Epidermal melanocyte (primary cell): ENCODE results near the gene CHIT1.

Experiments
- DNase-seq: peaks from one replicate; pipeline ENCODE4 v3.0.0; 2011; ENCODE audit warnings: low spot score; ENCODE audit not compliant: insufficient read length

The CHIT1 gene

GRCh38 chr1:203229471-203230135 is at the start of gene CHIT1:
CHIT1 (minus strand) TSS chr1:203229673; CDS start chr1:203229636, 37 bp downstream.
- no peak for DNase-seq

DNA sequence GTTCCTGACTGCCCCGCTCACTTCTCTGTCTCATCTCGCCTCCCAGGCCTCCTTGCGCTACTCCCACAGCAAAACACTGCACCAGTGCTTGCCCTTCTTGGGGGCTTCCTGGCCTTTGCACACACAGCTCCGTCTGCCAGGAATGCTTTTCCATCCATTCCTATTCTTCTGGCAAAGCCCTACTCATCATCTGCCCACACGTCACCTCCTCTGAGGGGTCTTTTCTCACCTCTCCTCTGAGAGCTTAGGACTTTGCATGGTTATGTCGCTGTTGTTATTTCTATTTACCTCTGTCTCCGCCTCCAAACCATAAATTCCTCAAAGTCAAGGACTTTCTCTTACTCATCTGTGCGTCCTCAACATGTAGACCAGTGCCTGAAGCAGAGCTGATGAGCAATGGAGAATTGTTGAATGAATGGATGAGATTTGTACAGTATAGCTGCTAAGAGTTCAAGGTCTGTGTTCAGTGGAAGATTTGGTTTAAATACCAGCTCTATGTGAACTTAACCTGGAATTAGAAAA is 49.5 kb upstream of the CHIT1 start:
- no peak for DNase-seq

DNA sequence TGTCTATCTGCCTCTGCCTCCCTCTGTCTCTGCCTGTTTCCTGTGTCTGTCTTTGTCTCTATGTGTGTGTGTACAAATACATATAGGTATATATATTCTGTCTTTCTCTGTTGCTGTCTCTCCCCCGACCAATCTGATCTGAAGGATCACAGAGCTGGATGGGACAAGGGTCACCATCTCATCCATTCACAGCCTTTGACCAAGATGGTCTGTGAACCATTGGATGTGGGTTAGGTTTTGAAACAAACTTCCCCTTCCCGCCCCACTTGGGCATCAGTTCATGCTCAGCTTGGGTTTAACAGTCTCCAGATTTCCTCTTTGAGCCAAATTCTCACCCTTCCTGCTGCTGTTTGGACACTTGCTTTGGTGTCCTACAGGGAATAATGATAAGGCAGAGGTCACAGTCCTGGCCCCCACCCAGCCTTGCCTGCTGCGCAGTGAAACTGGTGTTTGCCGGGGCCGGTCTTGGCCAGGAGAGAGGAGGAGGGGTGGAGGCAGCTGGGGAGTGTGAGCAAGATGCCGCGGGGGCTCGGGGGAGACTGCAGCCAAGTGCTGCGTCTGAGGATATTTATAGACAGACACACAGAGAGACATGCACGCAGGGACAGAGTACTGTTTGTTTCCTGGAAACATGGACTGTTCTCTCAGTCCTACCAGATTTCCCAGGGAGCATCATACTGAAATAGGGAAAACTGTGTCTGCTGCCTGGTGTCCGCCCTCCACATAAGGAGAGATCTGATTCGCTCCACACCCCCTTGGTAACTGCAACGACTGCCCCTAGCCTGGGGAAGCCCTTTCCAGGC is 48.8 kb upstream of the CHIT1 start:
- peak; percentile 88 for DNase-seq

DNA sequence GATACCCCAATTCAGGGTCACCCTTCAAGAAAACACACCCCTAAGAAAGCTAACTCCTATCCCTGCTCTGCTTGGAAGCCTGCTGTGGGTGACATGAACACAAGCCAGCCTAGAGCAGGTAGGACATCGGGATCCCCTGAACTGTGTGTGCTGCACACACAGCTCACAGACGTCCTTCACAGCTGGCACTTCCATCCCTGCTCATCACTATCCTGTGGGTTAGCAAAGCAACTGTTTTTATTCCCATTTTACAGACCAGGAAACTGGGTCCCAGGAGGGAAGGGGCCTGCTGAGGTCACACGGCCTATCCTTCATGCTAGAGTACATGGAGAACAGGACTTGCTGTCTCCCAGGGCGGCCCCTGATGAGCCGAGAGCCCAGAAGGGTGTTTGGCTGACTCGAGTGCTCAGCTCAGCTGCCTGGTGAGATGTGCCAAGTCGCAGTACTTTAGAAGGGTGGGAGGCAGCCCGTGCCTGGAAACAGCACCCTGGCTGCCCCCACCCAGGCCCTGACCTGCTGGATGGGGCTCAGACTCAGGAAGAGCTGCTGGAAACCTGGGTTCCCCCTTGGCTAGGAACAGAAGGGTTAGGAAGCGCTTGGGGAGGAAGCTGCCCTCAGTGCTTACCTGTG is 47.6 kb upstream of the CHIT1 start:
- DNase-seq: no peak

DNA sequence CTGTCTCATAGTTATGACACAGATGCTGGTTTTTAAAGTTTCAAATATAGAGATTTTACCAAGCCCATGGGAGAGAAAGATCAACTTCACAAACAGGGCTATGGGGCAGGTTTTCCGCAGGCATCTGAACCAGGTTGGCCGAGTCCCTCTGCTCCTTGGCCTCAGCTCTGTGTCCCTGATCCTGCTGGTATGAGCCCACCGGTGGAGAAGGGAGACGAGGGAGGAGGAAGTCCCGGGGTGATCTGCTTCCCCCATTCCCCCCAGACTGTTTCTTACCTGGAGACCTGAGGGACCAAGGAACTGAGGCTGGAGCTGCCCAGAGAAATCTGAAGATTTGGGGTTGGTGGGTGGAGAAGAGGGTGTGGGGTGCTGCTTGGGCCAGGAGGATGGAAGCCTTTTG is 46.9 kb upstream of the CHIT1 start:
- no peak for DNase-seq

DNA sequence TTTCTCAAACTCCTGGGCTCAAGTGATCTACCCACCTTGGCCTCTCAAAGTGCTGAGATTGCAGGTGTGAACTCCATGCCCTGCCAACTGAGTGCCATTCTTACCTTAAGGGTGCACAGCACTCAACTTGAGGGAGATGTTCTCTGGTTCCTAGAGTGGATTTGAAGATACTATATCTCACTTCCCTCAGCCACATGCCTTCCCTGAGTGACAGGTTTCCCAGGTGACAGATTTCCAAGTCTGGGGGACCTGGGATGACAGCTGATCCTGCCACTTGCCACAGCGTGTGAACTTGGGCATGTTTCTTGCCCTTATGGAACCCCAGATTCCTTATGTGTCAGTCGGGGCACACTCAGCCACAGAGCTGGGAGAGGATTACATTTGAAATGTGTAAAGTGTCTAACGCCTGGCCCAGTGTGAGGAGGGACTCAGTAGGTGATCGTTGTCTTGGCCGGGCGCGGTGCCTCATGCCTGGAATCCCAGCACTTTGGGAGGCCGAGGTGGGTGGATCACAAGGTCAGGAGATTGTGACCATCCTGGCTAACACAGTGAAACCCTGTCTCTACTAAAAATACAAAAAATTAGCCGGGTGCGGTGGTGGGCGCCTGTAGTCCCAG is 46.3 kb upstream of the CHIT1 start:
- DNase-seq: no peak

- DNase-seq: no peak
Measured at GRCh38 chr1:203274603-203275381, 45.3 kb upstream of the CHIT1 start.

DNA sequence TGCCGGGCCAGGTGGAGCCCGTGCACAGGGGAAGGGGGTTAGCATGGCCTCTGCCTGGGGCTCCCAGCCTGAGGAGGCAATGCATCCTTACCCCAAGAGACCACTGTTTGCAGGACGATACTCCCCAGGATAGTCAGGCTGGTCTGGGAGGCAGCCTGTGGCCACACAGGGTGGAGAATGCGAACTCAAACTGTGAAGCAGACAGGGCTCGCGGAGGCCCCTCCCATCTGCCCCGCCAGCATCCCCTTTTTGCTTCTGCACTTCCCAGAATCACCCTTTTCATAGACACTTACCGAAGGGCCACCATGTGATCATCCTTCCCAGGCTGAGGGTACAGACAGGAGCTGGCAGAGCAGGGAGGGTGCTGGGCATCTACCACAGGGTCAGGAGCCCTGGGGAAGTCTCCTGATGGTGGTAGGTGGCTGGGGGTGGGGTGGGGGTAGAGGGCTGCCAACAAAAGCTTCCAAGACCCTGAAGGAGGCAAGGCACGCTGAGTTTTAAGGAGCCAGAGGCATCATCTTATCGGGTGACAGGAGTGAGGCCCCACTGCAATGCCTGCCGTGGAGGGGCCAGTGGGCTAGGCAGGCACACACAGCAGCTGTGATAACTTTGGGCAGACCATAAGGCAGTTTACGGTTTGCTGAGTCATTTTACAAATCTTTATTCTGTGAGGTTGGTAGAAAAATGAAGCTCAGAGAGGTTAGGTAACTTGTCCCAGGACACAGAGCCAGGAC is 44.6 kb upstream of the CHIT1 start:
- no peak for DNase-seq

GRCh38 chr1:203273206-203273868 is 43.9 kb upstream of the CHIT1 start:
- DNase-seq: no peak

DNA sequence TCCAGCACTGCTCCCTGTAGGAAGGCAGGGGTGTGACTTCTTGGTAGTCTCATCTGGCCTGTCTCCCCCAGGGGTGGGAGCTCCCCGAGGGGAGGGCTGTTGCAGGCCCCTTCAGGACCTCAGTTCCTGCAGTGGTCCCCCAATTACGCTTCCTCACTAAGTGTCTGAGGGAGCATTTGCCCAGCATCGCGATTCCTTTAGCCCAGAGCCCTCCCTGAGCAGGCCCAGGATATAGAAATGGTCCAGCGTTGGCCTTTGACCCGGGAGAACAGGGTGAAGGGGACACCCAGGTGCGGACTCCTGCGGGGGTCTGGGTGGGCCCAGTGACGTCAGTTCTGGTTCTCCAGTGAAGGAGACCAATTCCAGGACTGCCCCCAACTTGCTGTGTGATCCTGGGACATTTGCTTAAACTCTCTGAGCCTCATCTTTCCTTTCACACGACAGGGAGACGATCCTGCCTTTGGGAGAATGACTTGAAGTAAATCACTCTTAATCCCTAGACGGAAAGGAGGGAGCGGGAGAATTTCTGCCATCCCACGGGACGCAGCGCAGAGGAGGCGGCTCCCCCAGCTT is 43.2 kb upstream of the CHIT1 start:
- no peak for DNase-seq

DNA sequence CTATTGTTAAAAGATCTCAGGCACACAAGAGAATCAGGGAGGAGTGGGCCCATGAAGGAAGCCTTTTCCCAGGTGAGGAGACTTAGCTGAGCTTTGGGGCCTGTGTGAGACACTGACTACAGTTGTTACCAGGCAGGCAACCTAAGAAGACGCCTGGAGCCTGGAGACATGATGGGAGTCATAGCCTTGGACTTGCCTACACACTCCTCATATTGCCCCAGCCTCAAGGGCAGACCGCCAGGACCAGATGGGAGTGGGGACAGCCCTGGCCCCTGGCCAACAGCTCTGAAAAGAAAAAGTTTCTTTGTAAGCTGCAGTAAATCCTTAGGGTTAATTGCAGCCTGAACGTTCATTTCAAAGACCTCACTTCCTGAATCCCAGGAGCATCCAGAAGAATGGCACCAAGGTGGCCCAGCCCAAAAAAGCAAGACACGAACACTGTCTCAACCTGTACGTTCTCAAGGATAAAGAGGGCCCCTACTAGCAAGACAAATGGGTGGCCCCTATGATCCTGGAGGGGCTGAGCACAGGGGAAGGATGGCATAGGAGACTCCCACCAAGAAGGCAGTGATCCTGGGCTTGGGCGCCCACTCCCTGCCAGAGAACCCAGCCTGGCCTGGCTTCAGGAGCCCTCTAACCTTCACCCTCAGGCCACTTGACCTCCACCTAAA is 42.6 kb upstream of the CHIT1 start:
- no peak for DNase-seq

DNA sequence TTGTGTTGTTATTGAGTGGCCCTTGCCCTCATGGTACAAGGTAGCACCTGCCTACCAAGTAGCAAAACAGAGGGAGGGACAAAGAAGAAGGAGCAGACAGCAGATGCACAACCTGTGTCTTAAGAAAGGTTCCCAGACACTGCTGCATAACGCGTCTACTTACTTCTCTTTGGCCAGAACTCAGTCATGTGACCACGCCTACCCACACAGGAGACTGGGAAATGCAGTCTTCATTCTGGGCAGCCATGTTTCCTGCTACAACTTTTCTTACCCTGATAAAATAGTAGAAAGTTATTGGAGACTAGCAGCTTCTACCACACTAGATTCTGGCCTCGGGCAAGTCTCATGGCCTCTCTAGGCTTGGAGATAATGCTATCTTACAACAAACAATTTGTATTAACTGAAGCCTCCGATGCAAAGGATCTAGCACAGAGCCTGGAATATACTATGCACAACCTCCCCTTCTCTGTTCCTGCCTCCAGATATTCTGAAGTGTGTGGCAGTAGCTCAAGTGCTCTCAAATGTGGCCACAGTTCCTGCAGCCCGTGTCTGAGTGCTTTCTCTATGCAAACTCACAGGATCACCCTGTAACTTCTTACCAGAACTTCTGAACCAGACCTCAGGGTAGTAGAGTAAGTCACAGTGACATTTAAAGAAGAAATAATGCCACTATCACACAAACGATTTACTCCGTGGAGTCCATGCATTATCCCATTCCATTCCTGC is 41.7 kb upstream of the CHIT1 start:
- no peak for DNase-seq

DNA sequence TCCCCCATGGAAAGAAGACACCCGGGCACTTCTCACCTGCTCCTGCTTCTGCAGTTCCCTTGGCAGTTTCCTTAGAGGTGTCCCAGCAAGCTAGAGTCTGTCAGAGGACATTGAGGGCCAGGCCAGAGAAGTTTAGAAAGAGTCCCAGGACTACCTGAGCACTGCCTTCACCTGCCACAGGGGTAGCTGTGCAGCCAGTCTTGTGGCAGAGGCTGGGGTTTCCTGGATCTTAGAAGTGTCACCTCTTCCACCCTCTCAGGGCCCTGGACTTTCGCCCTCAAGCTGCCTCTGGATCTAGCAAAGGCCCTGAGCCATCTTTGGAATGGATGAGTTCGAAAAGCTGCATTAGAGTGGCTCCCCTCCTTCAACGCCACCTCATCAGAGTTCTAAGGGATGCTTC is 41.0 kb upstream of the CHIT1 start:
- DNase-seq: no peak

DNA sequence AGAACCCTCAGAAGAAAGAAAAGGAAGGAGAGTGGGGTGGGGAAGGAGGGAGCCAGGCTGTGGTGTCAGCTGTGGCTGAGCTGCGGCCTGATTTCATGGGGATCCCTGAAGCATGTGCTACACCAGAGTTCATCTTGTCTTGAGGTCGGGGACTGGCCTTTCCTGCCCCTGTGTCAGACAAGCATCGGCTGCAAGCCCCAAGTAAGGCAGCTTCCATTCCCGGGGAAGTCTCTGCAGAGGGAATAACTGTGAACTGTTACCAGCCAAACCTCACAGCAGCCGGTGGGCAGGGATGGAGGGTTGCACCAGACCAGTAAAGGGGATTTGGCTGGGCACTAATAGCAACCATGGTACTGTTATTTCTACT is 40.2 kb upstream of the CHIT1 start:
- no peak for DNase-seq

DNA sequence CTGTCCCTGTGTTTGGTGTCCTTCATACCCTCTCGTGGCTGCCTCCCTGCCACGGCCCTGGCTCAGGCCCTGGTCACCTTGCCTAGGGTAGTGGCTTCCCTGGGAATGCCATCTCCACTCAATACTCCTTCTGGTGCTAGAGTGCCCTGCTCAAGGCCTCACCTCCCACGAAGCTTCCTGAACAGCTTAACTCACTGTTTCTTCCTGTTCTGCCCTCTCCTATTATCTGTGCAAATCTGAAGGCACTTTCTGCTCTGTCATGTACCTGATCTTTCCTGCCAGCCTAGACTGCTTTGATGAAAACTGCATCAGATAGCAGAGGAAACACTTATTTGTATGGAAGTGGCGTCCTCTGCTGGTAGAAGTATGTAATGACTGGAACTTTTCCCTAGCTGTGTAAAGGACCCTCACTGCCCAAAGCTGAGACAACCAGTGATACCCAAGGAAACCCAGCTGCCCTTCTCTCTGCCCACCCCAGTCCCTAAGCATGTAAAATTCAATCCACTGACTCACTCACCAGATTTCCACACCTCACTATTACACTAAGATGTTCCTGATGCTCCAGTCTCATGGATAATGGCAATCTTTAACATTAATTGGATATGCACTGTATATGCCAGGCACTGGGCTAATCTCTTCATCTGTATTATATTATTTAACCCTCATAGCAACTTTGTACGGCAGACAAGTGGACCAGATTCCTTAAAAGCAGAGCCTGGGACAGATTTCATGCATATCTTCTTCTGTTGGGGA is 39.6 kb upstream of the CHIT1 start:
- peak; percentile 39 for DNase-seq

GRCh38 chr1:203267912-203268311 is 38.4 kb upstream of the CHIT1 start:
- DNase-seq: no peak

DNA sequence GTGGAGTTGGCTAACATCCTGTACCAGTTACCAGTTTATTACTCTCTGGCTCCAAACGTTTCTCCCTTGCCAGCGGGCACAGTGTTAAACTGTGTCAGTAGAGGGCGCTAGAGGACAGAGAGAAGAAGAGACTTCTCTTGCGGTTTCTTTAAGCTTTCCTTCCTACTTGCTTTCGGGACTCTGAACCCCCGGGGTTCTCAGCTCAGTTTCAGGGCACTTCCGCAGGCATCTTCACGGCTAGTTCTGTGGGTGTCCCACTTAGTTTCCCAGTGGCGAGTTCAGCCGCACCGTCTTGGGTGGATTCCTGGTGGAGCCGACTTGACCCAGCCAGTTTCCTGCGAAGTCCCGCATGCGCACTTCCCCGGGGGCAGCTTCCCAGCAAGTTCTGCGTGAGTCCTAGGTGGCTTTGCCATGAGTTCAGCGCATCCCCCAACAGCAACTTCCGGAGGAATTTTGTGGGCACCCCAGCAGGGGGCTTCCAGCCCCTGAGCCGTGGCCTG is 37.9 kb upstream of the CHIT1 start:
- peak; percentile 85 for DNase-seq
